Neural progenitor cell (in vitro differentiated cells): ENCODE results near the gene EXOSC7. TPM values are rescaled to one million over a fixed set of nuclear protein-coding genes. Genes with fewer than 3 reads are reported as not detected.

Source experiments
- DNase-seq: peaks from one replicate; pipeline ENCODE4 v3.0.0-alpha.2; 2016; ENCODE audit warnings: low spot score
- H2AFZ ChIP-seq: fragments of 200-600 bp; sonication (generic); replicated peaks from 2 replicates; pipeline ENCODE4 v1.6.1; 2016; ENCODE audit warnings: antibody characterized with exemption
- H3F3A ChIP-seq: fragments of 200-600 bp; sonication (generic); 2 replicates; pipeline ENCODE4 v1.6.1; 2016; ENCODE audit warnings: antibody characterized with exemption, low read depth
- H3K27ac ChIP-seq: fragments of 200-600 bp; sonication (generic); 2 replicates; pipeline ENCODE4 v1.5.1; 2016; ENCODE audit warnings: mild to moderate bottlenecking
- H3K27me3 ChIP-seq: fragments of 200-600 bp; sonication (generic); 2 replicates; pipeline ENCODE4 v1.6.1; 2016; ENCODE audit warnings: mild to moderate bottlenecking, moderate library complexity
- H3K36me3 ChIP-seq: fragments of 200-600 bp; sonication (generic); 2 replicates; pipeline ENCODE4 v1.5.1; 2016
- H3K4me1 ChIP-seq: fragments of 200-600 bp; sonication (generic); 2 replicates; pipeline ENCODE4 v1.6.1; 2016; ENCODE audit warnings: mixed run types
- H3K4me2 ChIP-seq: fragments of 200-600 bp; sonication (generic); 2 replicates; pipeline ENCODE4 v1.6.1; 2016
- H3K4me3 ChIP-seq: fragments of 200-600 bp; sonication (generic); 2 replicates; pipeline ENCODE4 v1.5.1; 2016
- H3K79me2 ChIP-seq: fragments of 200-600 bp; sonication (generic); 2 replicates; pipeline ENCODE4 v1.6.1; 2016; ENCODE audit warnings: low read depth
- H3K9ac ChIP-seq: fragments of 200-600 bp; sonication (generic); 2 replicates; pipeline ENCODE4 v1.6.1; 2016
- H3K9me3 ChIP-seq: fragments of 200-600 bp; sonication (generic); 2 replicates; pipeline ENCODE4 v1.5.1; 2016; ENCODE audit warnings: low read depth
- H4K20me1 ChIP-seq: fragments of 200-600 bp; sonication (generic); 2 replicates; pipeline ENCODE4 v1.6.1; 2016; ENCODE audit warnings: low read depth
- H3K27ac Mint-ChIP-seq: 3 replicates; pipeline ENCODE4 v1.8.0; 2021; ENCODE audit warnings: mixed read lengths
- H3K27me3 Mint-ChIP-seq: 2 replicates; pipeline ENCODE4 v1.8.0; 2022; ENCODE audit warnings: low read depth, mild to moderate bottlenecking, inconsistent platforms, moderate library complexity, mixed read lengths; ENCODE audit not compliant: insufficient read depth
- H3K36me3 Mint-ChIP-seq: 3 replicates; pipeline ENCODE4 v1.8.0; 2021; ENCODE audit warnings: mixed read lengths
- H3K4me1 Mint-ChIP-seq: 3 replicates; pipeline ENCODE4 v1.8.0; 2021; ENCODE audit warnings: mixed read lengths
- H3K4me3 Mint-ChIP-seq: 3 replicates; pipeline ENCODE4 v1.8.0; 2021; ENCODE audit warnings: mild to moderate bottlenecking, moderate library complexity, mixed read lengths
- H3K9me3 Mint-ChIP-seq: 3 replicates; pipeline ENCODE4 v1.8.0; 2020; ENCODE audit warnings: mixed read lengths
- CTCF ChIP-seq: fragments of 200-600 bp; sonication (generic); IDR thresholded peaks from 2 replicates; pipeline ENCODE4 v1.5.1; 2017; ENCODE audit warnings: antibody characterized with exemption, mild to moderate bottlenecking
- EZH2 ChIP-seq: fragments of 200-600 bp; sonication (generic); IDR thresholded peaks from 2 replicates; pipeline ENCODE4 v1.6.1; 2017; ENCODE audit warnings: antibody characterized with exemption, mild to moderate bottlenecking, moderate library complexity
- EZH2phosphoT487 ChIP-seq: fragments of 200-600 bp; sonication (generic); IDR thresholded peaks from 2 replicates; pipeline ENCODE4 v1.6.1; 2017; ENCODE audit warnings: antibody characterized with exemption
- total RNA-seq: library from RNA; depleted of rRNA; stranded (reverse); fragments of >200 nt; gene quantifications from 2 replicates; pipeline ENCODE4 v1.2.3, GENCODE V29; 2015; ENCODE audit warnings: low replicate concordance

The EXOSC7 gene
- total RNA-seq, 1 donor from 2014 or later: 88.7 TPM

GRCh38 chr3:44981751-44982150 is 5.7 kb downstream of the EXOSC7 start:
- Histone ChIP-seq H2AFZ (no peak overlapping the region), H3K9ac (no peak overlapping the region), H3K4me3 (no peak overlapping the region), H3K9me3 (no peaks in the 10 kb centered on the region), H3F3A (no peaks in the 10 kb centered on the region), H3K27me3 (no peaks in the 10 kb centered on the region), H3K4me2 (no peak overlapping the region), H3K36me3 (no peaks in the 10 kb centered on the region), H3K4me1 (peaks cover 8% of the 10 kb centered on the region), H3K79me2 (peaks cover 100% of the 10 kb centered on the region), H3K27ac (no peak overlapping the region), H4K20me1 (peaks cover 46% of the 10 kb centered on the region)
- DNase-seq: no peak
- peaks cover 12% of the 10 kb centered on the region for H3K4me1 Mint-ChIP-seq
- no peak overlapping the region for H3K27ac Mint-ChIP-seq
- peaks cover 12% of the 10 kb centered on the region for H3K36me3 Mint-ChIP-seq
- peaks cover 2% of the 10 kb centered on the region for H3K9me3 Mint-ChIP-seq
- no peak overlapping the region for H3K4me3 Mint-ChIP-seq
- H3K27me3 Mint-ChIP-seq: no peaks in the 10 kb centered on the region
- no peak for TF ChIP-seq CTCF
- no peak for TF ChIP-seq EZH2phosphoT487
- TF ChIP-seq EZH2: no peak

GRCh38 chr3:44982817-44983216 is 6.8 kb downstream of the EXOSC7 start:
- Histone ChIP-seq H4K20me1 (peaks cover 39% of the 10 kb centered on the region), H3K79me2 (peaks cover 100% of the 10 kb centered on the region), H3K27ac (no peak overlapping the region), H3K36me3 (no peaks in the 10 kb centered on the region), H3K9ac (no peak overlapping the region), H3K27me3 (no peaks in the 10 kb centered on the region), H3K4me1 (no peaks in the 10 kb centered on the region), H3F3A (no peaks in the 10 kb centered on the region), H3K9me3 (no peaks in the 10 kb centered on the region), H2AFZ (no peak overlapping the region), H3K4me2 (no peak overlapping the region), H3K4me3 (no peak overlapping the region)
- DNase-seq: no peak
- Mint-ChIP-seq H3K4me1 (peaks cover 6% of the 10 kb centered on the region), H3K9me3 (peaks cover 2% of the 10 kb centered on the region), H3K27ac (no peak overlapping the region), H3K27me3 (no peaks in the 10 kb centered on the region), H3K36me3 (peaks cover 12% of the 10 kb centered on the region), H3K4me3 (no peak overlapping the region)
- TF ChIP-seq EZH2 (no peak), CTCF (no peak), EZH2phosphoT487 (no peak)

- H2AFZ ChIP-seq: no peak overlapping the region
- no peak for DNase-seq
- no peak overlapping the region for H3K4me2 ChIP-seq
- Mint-ChIP-seq H3K36me3 (peaks cover 12% of the 10 kb centered on the region), H3K27ac (no peak overlapping the region), H3K9me3 (peaks cover 2% of the 10 kb centered on the region), H3K27me3 (no peaks in the 10 kb centered on the region), H3K4me3 (no peak overlapping the region), H3K4me1 (peaks cover 5% of the 10 kb centered on the region)
- H3K4me1 ChIP-seq: no peaks in the 10 kb centered on the region
- H3K36me3 ChIP-seq: no peaks in the 10 kb centered on the region
- H3K4me3 ChIP-seq: no peak overlapping the region
- H3K27me3 ChIP-seq: no peaks in the 10 kb centered on the region
- H3F3A ChIP-seq: no peaks in the 10 kb centered on the region
- peaks cover 45% of the 10 kb centered on the region for H4K20me1 ChIP-seq
- no peaks in the 10 kb centered on the region for H3K9me3 ChIP-seq
- H3K27ac ChIP-seq: no peak overlapping the region
- no peak overlapping the region for H3K9ac ChIP-seq
- H3K79me2 ChIP-seq: peaks cover 99% of the 10 kb centered on the region
- TF ChIP-seq EZH2phosphoT487 (no peak), CTCF (no peak), EZH2 (no peak)
Measured at GRCh38 chr3:44983484-44983941, 7.5 kb downstream of the EXOSC7 start.
